Measurements from ENCODE around the gene AATK. TPM values are rescaled to one million over a fixed set of nuclear protein-coding genes. Genes with fewer than 3 reads are reported as not detected.

Gene AATK
- total and polyA plus RNA-seq, 4 experiments from 2014 or later, result 0.09 to 2.1 (median 0.77) TPM

GRCh38 chr17:81132770-81133723 is 33.0 kb downstream of the AATK start:
- intact Hi-C loops (cut with micrococcal nuclease), result no loop called here
- Mint-ChIP-seq H3K9me3 (peaks cover 0 to 2% (median 0%) of the 10 kb centered on the region in 8 donors), H3K36me3 (no peaks in the 10 kb centered on the region), H3K4me1 (no peaks in the 10 kb centered on the region), H3K27ac (no peak overlapping the region), H3K4me3 (no peak overlapping the region), H3K27me3 (no peaks in the 10 kb centered on the region)
- ChIA-PET CTCF (ENCODE audit: partially characterized antibody) (no interaction called here), POLR2A (ENCODE audit: partially characterized antibody) (no interaction called here)
- no peaks in the 10 kb centered on the region for H3K36me3 ChIP-seq (ENCODE audit: insufficient read depth, low read length)
- H3K4me3 ChIP-seq (ENCODE audit: low read length in 2 of 2), result no peak overlapping the region
- H3K27me3 ChIP-seq (ENCODE audit: insufficient read depth, low read length), result no peaks in the 10 kb centered on the region
- no peaks in the 10 kb centered on the region for H3K4me1 ChIP-seq (ENCODE audit: insufficient read depth, low read length)
- H3K9me3 ChIP-seq (ENCODE audit: control insufficient read depth in 1 of 2, low read length in 2 of 2), result no peaks in the 10 kb centered on the region
- H3K27ac ChIP-seq (ENCODE audit: low read depth, low read length), result no peak overlapping the region
- DNase-seq, result no peak

GRCh38 chr17:81132197-81132540 is 33.9 kb downstream of the AATK start:
- no peak overlapping the region for H3K27ac Mint-ChIP-seq
- CTCF ChIA-PET (ENCODE audit: partially characterized antibody), result no interaction called here

GRCh38 chr17:81131486-81132196 is 34.4 kb downstream of the AATK start:
- Mint-ChIP-seq H3K36me3 (no peaks in the 10 kb centered on the region), H3K27me3 (no peaks in the 10 kb centered on the region), H3K9me3 (no peaks in the 10 kb centered on the region), H3K4me1 (no peaks in the 10 kb centered on the region), H3K4me3 (no peak overlapping the region), H3K27ac (no peak overlapping the region)
- ChIA-PET CTCF (ENCODE audit: partially characterized antibody) (no interaction called here), POLR2A (ENCODE audit: partially characterized antibody) (no interaction called here)
- no peaks in the 10 kb centered on the region for H3K9me3 ChIP-seq (ENCODE audit: control insufficient read depth in 1 of 2, low read length in 2 of 2)
- H3K36me3 ChIP-seq (ENCODE audit: insufficient read depth, low read length), result no peaks in the 10 kb centered on the region
- intact Hi-C loops (cut with micrococcal nuclease), result no loop called here
- H3K27ac ChIP-seq (ENCODE audit: low read depth, low read length), result no peak overlapping the region
- no peaks in the 10 kb centered on the region for H3K27me3 ChIP-seq (ENCODE audit: insufficient read depth, low read length)
- DNase-seq, result no peak
- no peak overlapping the region for H3K4me3 ChIP-seq (ENCODE audit: low read length in 2 of 2)
- H3K4me1 ChIP-seq (ENCODE audit: insufficient read depth, low read length), result no peaks in the 10 kb centered on the region

More at GRCh38 chr17:81132197-81132540, 33.9 kb downstream of the AATK start:
- no peaks in the 10 kb centered on the region for H3K9me3 ChIP-seq (ENCODE audit: control insufficient read depth in 1 of 2, low read length in 2 of 2)
- no peak overlapping the region for H3K4me3 Mint-ChIP-seq
- no peaks in the 10 kb centered on the region for H3K27me3 ChIP-seq (ENCODE audit: insufficient read depth, low read length)
- no peaks in the 10 kb centered on the region for H3K36me3 Mint-ChIP-seq
- no peaks in the 10 kb centered on the region for H3K36me3 ChIP-seq (ENCODE audit: insufficient read depth, low read length)
- POLR2A ChIA-PET (ENCODE audit: partially characterized antibody), result no interaction called here
- no peaks in the 10 kb centered on the region for H3K4me1 Mint-ChIP-seq
- H3K27ac ChIP-seq (ENCODE audit: low read depth, low read length), result no peak overlapping the region
- H3K4me3 ChIP-seq (ENCODE audit: low read length in 2 of 2), result no peak overlapping the region
- DNase-seq, result no peak
- H3K4me1 ChIP-seq (ENCODE audit: insufficient read depth, low read length), result no peaks in the 10 kb centered on the region
- intact Hi-C loops (cut with micrococcal nuclease), result no loop called here
- no peaks in the 10 kb centered on the region for H3K27me3 Mint-ChIP-seq
- no peaks in the 10 kb centered on the region for H3K9me3 Mint-ChIP-seq

- Mint-ChIP-seq H3K9me3 (no peaks in the 10 kb centered on the region), H3K4me1 (no peaks in the 10 kb centered on the region), H3K36me3 (no peaks in the 10 kb centered on the region), H3K27ac (no peak overlapping the region), H3K27me3 (no peaks in the 10 kb centered on the region), H3K4me3 (no peak overlapping the region)
- Histone ChIP-seq H3K36me3 (ENCODE audit: insufficient read depth, low read length) (no peaks in the 10 kb centered on the region), H3K4me1 (ENCODE audit: insufficient read depth, low read length) (no peaks in the 10 kb centered on the region), H3K27ac (ENCODE audit: low read depth, low read length) (no peak overlapping the region), H3K9me3 (ENCODE audit: control insufficient read depth in 1 of 2, low read length in 2 of 2) (no peaks in the 10 kb centered on the region), H3K27me3 (ENCODE audit: insufficient read depth, low read length) (no peaks in the 10 kb centered on the region), H3K4me3 (ENCODE audit: low read length in 2 of 2) (no peak overlapping the region)
- intact Hi-C loops (cut with micrococcal nuclease), result no loop called here
- DNase-seq, result no peak
- ChIA-PET POLR2A (ENCODE audit: partially characterized antibody) (no interaction called here), CTCF (ENCODE audit: partially characterized antibody) (no interaction called here)
Observed at GRCh38 chr17:81130385-81131361, 35.3 kb downstream of the AATK start.

GRCh38 chr17:81129711-81130367 is 36.2 kb downstream of the AATK start:
- no peaks in the 10 kb centered on the region for H3K27me3 Mint-ChIP-seq
- no peaks in the 10 kb centered on the region for H3K36me3 Mint-ChIP-seq
- ChIA-PET CTCF (ENCODE audit: partially characterized antibody) (no interaction called here), POLR2A (ENCODE audit: partially characterized antibody) (no interaction called here)
- no peak overlapping the region for H3K4me3 ChIP-seq (ENCODE audit: low read length in 2 of 2)
- H3K9me3 Mint-ChIP-seq, result no peaks in the 10 kb centered on the region
- H3K27ac ChIP-seq (ENCODE audit: low read depth, low read length), result no peak overlapping the region
- no peaks in the 10 kb centered on the region for H3K4me1 ChIP-seq (ENCODE audit: insufficient read depth, low read length)
- no peaks in the 10 kb centered on the region for H3K4me1 Mint-ChIP-seq
- H3K27ac Mint-ChIP-seq, result no peak overlapping the region
- no peaks in the 10 kb centered on the region for H3K36me3 ChIP-seq (ENCODE audit: insufficient read depth, low read length)
- H3K4me3 Mint-ChIP-seq, result no peak overlapping the region
- H3K27me3 ChIP-seq (ENCODE audit: insufficient read depth, low read length), result no peaks in the 10 kb centered on the region
- intact Hi-C loops (cut with micrococcal nuclease), result no loop called here
- H3K9me3 ChIP-seq (ENCODE audit: control insufficient read depth in 1 of 2, low read length in 2 of 2), result no peaks in the 10 kb centered on the region
- DNase-seq, result no peak

GRCh38 chr17:81129289-81129688 is 36.7 kb downstream of the AATK start:
- Histone ChIP-seq H3K27me3 (ENCODE audit: insufficient read depth, low read length) (no peaks in the 10 kb centered on the region), H3K9me3 (ENCODE audit: control insufficient read depth in 1 of 2, low read length in 2 of 2) (no peaks in the 10 kb centered on the region), H3K36me3 (ENCODE audit: insufficient read depth, low read length) (no peaks in the 10 kb centered on the region), H3K27ac (ENCODE audit: low read depth, low read length) (no peak overlapping the region), H3K4me3 (ENCODE audit: low read length in 2 of 2) (no peak overlapping the region), H3K4me1 (ENCODE audit: insufficient read depth, low read length) (no peaks in the 10 kb centered on the region)
- no peaks in the 10 kb centered on the region for H3K27me3 Mint-ChIP-seq
- H3K27ac Mint-ChIP-seq, result no peak overlapping the region
- ChIA-PET CTCF (ENCODE audit: partially characterized antibody) (no interaction called here), POLR2A (ENCODE audit: partially characterized antibody) (no interaction called here)
- no peaks in the 10 kb centered on the region for H3K36me3 Mint-ChIP-seq
- no peak overlapping the region for H3K4me3 Mint-ChIP-seq
- DNase-seq, result no peak
- no peaks in the 10 kb centered on the region for H3K4me1 Mint-ChIP-seq
- H3K9me3 Mint-ChIP-seq, result no peaks in the 10 kb centered on the region
- intact Hi-C loops (cut with micrococcal nuclease), result no loop called here
